HTERT RPE-1 (cell line): ENCODE data around the gene MGRN1.

Source experiments
- in situ Hi-C: fragments of 300-500 bp; cut with MboI; formaldehyde crosslinking; loops from 4 replicates; pipeline ENCODE4 v1.14.3; 2020; ENCODE audit warnings: low sequenced_read_pairs

MGRN1 gene

DNA sequence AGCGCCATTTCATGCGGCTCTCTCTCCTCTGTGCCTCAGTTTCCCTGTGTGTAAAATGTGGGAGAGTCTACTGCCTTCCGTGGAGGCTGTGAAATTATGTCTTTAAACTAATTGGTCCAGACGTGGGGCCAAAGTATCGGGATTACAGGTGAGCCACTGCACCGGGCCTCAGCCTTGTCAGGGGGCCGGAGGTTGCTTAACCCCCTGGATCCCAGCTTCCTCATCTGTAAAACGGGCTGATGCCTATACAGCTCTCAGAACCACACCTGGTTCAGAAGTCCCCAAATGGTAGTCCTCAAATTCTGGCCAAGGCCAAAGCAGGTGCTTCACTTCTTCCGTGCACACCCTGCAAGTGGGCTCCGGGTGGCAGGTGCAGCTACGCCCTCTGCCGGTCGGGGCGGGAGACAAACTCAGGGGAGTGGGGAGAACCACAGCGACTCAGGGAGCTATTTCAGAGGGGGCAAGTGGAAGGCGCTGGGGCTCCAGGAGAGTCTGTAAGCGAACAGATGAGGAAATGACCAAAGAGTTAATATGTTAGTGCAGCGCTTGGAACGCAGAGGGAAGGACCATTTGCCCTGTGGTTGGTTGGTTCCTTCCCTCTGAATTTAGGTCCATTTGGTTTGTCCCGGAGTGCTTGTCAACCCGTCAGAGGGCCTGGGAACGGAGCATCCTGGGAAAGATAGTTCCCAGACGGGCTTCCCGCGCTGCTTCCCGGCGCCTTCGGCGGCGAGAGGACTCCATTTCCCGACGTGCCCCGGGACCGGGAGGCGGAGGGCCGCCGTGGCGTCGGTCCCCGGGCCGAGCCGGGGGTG is at the start of gene MGRN1:
Gene MGRN1, plus strand, starts transcription at position 812 of the 812 bp plus-strand sequence. CDS start 135 bp downstream, outside the sequence.
- in situ Hi-C loops, result no loop called here

- in situ Hi-C loops, result no loop called here
Observed at GRCh38 chr16:4574919-4575705, 49.5 kb upstream of the MGRN1 start.

DNA sequence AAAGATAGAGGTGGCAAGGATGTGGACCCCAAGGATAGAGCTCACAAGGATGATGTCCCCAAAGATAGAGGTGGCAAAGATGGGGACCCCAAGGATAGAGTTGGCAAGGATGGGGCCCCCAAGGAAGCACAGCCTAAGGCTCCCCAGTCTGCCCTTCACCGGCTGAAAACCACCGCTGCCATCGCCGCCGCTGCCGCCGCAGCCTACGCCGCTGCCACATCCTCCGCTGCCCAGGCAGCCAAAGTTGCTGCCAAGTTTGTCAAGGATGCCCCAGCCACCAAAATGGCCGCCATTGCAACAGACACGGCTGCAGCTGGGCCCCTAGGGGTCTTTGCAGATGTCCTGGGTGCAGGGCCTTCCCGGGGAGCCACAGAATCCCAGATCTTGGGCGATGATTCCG is 48.6 kb upstream of the MGRN1 start:
- in situ Hi-C loops, result no loop called here

GRCh38 chr16:4578961-4579530 is 45.6 kb upstream of the MGRN1 start:
- in situ Hi-C loops, result no loop called here

DNA sequence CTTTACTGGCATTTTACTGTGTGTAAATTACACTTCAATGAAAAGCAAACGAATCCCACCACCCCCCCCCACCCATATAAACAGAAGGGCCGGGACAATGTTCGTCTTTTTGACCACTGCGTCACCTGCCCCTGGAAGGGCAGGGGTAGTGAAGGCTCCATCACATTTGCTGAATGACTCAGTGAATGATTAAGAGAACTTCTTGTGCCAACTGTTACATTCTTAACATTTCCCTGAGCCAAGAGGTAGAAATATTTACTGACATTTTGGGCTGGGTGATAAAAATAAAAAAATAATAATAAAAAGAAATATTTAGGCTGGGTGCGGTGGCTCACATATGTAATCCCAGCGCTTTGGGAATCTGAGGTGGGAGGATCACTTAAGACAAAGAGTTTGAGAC is 44.4 kb upstream of the MGRN1 start:
- in situ Hi-C loops, result no loop called here

GRCh38 chr16:4583906-4584305 is 40.7 kb upstream of the MGRN1 start:
- in situ Hi-C loops, result no loop called here

GRCh38 chr16:4586291-4586690 is 38.3 kb upstream of the MGRN1 start:
- in situ Hi-C loops, result no loop called here

GRCh38 chr16:4588386-4588785 is 36.2 kb upstream of the MGRN1 start:
- in situ Hi-C loops, result no loop called here

- in situ Hi-C loops, result no loop called here
Observed at GRCh38 chr16:4588961-4589360, 35.7 kb upstream of the MGRN1 start.

DNA sequence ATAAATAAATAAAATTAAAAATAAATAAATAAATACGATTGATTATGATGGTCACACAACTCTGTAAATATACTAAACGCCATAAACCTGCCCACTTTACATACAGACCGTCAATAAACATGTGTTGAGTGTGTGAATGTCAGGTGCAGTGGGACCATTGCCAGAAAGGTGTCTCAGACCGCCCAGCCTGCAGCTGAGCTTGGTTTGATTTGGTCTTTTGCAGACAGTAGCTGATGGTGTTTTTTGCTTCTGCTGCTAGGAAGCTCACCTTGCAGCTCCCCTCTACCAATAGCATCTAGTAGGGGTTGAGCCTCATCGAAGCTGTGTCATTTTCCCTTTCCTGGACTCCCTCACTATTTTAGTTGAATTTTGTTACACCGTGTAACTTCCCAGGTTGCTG is 33.4 kb upstream of the MGRN1 start:
- in situ Hi-C loops, result no loop called here

- in situ Hi-C loops, result no loop called here
Observed at GRCh38 chr16:4591706-4592470, 32.7 kb upstream of the MGRN1 start.

- in situ Hi-C loops, result no loop called here
Observed at GRCh38 chr16:4593086-4593485, 31.5 kb upstream of the MGRN1 start.

DNA sequence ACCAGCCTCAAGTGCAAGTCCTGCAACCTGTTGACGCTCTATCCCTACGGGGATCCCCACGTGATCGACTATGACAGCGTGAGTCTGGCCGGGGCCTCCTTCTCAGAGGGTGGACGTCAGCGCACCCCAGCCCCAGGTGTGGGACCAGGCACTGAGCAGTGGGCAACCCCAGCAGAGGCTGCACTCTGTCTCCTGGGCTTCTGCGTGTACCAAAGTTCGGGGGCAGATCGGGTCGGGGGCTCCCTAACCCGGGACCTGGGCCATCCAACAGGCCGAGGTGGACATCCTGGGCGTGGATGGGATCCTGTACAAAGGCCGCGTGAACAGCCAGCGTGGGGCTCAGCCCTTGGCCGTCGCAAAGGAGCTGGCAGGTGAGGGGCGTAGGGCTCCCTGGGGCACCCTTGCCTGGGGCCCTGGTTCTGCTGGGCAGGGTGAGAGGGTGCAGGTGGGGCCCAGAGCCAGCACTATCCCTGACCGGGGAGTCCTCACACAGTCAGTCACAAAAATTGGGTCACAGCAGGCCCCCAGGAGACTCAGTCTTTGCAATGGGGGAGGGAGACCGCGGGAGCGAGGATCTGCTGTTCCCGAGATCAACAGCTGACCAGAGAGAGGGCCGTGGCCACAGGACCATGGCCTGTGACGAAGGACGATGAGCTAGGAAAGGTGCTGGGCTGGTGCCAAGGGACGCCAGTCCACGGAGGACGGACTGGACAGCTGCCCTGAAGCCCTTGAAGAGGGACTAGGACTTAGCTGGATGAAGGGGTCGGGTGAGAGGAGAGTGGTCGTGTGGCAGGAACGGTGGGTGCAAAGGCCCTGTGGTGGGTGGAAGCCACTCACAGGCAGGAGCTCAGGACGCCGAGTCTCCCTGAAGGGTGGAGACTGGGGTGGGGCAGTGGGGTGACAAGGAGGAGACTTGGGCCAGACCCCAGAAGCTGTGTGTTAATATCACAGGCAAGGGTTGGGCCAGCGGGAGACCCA is 29.9 kb upstream of the MGRN1 start:
- in situ Hi-C loops, result no loop called here

DNA sequence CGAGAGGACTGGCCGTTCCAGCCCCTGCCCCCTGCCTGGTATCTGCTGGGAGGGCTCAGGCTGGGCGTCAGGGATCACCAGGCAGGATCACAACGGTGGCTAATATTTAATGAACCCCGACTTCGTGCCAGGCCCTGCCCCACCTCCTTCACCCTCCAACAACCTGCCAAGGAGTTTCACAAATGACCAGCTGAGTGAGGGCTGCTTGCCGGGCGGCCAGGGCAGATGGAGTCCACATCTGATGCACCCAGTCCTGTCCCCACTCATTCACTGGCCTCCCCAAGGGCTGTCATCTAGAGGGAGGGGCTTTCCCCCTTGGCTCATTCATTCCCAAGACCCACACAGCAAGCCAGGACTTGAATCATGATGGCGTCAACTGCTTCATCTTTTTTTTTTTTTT is 27.5 kb upstream of the MGRN1 start:
- in situ Hi-C loops, result no loop called here

DNA sequence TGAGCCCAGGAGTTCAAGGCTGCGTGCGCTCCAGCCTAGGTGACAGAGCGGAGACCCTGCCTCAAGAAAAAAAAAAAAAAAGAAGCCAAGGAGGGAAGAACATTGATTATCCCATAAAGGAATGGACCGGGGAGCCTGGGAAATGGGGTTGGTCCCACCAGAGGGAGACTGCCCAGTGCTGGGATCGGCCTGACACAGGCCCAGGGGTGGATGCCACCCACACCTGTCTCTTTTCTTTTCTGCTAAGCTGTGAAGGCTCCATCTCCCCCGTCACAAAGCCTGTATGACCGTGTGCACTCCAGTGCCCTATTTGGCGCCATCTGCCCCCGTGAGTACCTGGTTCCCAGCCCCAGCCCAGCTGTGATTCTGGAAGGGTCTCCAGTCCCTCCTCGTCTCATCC is 25.6 kb upstream of the MGRN1 start:
- in situ Hi-C loops, result no loop called here

GRCh38 chr16:4599545-4599944 is 25.1 kb upstream of the MGRN1 start:
- in situ Hi-C loops, result no loop called here

- in situ Hi-C loops, result no loop called here
Observed at GRCh38 chr16:4601036-4601863, 23.4 kb upstream of the MGRN1 start.

- in situ Hi-C loops, result no loop called here
Observed at GRCh38 chr16:4601864-4602186, 22.8 kb upstream of the MGRN1 start.

GRCh38 chr16:4602331-4602730 is 22.3 kb upstream of the MGRN1 start:
- in situ Hi-C loops, result no loop called here
